Central memory CD8-positive, alpha-beta T cell (primary cell): ENCODE results near the gene PAWR.
"Not testable (repeated sequence)": the region's sequence is repeated elsewhere in the genome, so short reads cannot be mapped to it uniquely, and the experiment has no call there.

Experiments
- ATAC-seq: fragments of 150-1000 bp; cut with Tn5 transposase; replicated peaks from 2 replicates; pipeline ENCODE4 v1.10.0; 2022; ENCODE audit warnings: mild to moderate bottlenecking, moderate FRiP score, moderate number of reproducible peaks; ENCODE audit not compliant: poor library complexity, severe bottlenecking; ENCODE audit errors: extremely low read depth
- DNase-seq, 2 donors: peaks; one replicate each; pipeline ENCODE4 v3.0.0; 2021; ENCODE audit warnings: low spot score in 2 of 2
- H3K27ac Mint-ChIP-seq: one replicate; pipeline ENCODE4 v1.8.0; 2022; ENCODE audit warnings: low read depth, mild to moderate bottlenecking, moderate library complexity, mixed read lengths
- H3K27me3 Mint-ChIP-seq: one replicate; pipeline ENCODE4 v1.8.0; 2022; ENCODE audit warnings: mixed read lengths
- H3K36me3 Mint-ChIP-seq: one replicate; pipeline ENCODE4 v1.8.0; 2022; ENCODE audit warnings: mild to moderate bottlenecking, moderate library complexity, mixed read lengths; ENCODE audit not compliant: insufficient read depth
- H3K4me1 Mint-ChIP-seq: one replicate; pipeline ENCODE4 v1.8.0; 2022; ENCODE audit warnings: mixed read lengths
- H3K4me3 Mint-ChIP-seq: one replicate; pipeline ENCODE4 v1.8.0; 2022; ENCODE audit warnings: mild to moderate bottlenecking, moderate library complexity, mixed read lengths
- H3K9me3 Mint-ChIP-seq: one replicate; pipeline ENCODE4 v1.8.0; 2022; ENCODE audit warnings: mixed read lengths

Gene PAWR

DNA sequence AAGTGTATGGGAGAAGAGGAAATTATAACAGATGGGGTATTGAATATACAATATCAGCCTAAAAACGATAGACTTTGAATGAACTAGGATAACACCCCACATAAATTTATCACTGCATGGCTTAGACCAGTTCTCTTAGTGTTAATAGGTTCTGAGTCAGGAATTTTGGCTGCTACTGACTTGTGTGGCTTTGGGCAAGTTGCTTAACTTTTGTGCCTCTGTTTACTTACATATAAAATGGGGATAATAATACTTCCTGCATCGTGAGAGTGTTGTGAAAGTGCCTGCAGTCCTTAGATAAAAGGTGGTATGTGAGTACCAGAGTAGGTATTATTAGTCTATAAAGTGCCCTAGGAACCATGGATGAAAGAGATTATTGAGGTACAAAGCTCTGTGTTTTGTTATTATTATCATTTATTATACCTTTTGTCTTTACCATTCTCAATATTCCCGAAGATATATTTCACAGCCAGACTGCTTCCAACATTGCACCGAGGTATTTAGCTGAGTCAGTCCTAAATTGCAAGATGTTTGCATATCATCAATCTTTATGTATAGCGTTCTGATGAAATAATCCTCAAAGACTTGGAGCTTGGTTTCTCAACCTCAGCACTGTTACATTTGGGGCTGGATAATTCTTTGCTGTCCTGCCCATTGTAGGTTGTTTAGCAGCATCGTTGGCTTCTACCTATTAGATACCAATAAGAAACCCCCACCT, 2.3 kb upstream of the PAWR start:
- no peaks in the 10 kb centered on the region for H3K9me3 Mint-ChIP-seq
- no peak overlapping the region for H3K4me3 Mint-ChIP-seq
- H3K27ac Mint-ChIP-seq: no peak overlapping the region
- H3K4me1 Mint-ChIP-seq: peaks cover 28% of the 10 kb centered on the region
- ATAC-seq (no peak), DNase-seq (no peak)
- peaks cover 77% of the 10 kb centered on the region for H3K27me3 Mint-ChIP-seq
- no peaks in the 10 kb centered on the region for H3K36me3 Mint-ChIP-seq

DNA sequence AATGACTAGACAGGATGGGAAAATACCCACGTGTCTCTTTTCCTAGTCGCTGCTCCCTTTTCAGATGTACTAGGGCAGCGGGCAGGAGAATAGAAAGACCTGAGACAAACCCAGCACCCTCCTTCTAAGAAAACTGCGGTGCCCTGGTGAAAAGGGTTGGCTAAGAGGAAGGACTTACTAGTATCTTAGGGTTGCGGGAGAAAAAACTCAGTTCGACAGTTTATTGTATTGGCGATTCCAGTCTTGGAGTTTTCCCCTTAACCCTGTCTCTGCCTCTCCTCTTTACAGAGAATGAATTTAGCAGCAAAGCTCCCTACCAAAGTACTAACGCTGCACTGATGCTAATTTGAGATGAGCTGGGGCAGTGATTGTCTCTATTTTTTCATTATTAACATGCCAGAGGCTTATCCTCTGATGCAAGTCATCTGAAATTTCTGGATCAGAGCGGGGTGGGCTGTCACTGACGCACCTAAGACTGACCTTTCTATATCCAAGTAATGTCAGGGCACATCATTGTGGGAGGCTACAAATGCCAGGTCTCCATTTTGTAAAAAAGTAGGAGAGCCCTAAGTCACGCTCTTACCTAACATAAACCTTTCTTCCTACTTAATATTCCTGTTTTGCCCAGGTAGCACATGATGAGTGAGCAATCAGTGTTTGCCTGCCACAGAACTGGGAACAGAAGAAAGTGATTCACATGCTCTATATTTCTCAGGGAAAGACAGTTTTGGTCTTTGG, 916 bp upstream of the PAWR start:
- no peaks in the 10 kb centered on the region for H3K36me3 Mint-ChIP-seq
- DNase-seq (no peak), ATAC-seq (no peak)
- H3K9me3 Mint-ChIP-seq: no peaks in the 10 kb centered on the region
- peaks cover 84% of the 10 kb centered on the region for H3K27me3 Mint-ChIP-seq
- H3K4me1 Mint-ChIP-seq: peaks cover 28% of the 10 kb centered on the region
- H3K27ac Mint-ChIP-seq: no peak overlapping the region
- H3K4me3 Mint-ChIP-seq: peak overlapping the region; percentile 72

DNA sequence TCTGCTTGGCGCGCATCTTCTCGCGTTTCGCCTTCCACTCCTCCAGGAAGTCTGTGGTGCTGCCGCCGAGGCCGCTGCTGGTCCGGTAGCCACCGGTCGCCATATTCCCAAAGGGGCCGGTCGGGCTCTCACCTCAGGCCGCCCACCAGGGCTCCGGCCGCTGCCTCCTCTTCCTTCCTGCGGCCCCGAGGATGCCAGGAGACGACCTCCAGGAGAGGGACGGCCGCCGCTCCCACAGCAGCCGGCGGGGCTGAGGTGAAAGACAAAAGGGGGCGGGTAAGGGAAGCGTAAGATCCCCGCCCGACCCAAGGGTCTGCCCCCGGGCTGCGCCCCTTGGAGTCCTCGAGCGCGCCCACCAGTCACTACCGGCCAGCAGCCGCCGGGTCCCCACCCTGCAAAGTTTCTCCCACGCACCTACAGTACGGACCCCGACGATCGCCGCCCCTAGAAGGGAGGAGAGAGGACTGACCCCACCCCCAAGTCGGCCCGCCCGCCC, 574 bp downstream of the PAWR start:
- Mint-ChIP-seq H3K27me3 (peaks cover 84% of the 10 kb centered on the region), H3K4me3 (peak overlapping the region; percentile 72), H3K4me1 (peaks cover 28% of the 10 kb centered on the region), H3K36me3 (no peaks in the 10 kb centered on the region), H3K27ac (no peak overlapping the region), H3K9me3 (no peaks in the 10 kb centered on the region)
- ATAC-seq (no peak), DNase-seq (no peak)

DNA sequence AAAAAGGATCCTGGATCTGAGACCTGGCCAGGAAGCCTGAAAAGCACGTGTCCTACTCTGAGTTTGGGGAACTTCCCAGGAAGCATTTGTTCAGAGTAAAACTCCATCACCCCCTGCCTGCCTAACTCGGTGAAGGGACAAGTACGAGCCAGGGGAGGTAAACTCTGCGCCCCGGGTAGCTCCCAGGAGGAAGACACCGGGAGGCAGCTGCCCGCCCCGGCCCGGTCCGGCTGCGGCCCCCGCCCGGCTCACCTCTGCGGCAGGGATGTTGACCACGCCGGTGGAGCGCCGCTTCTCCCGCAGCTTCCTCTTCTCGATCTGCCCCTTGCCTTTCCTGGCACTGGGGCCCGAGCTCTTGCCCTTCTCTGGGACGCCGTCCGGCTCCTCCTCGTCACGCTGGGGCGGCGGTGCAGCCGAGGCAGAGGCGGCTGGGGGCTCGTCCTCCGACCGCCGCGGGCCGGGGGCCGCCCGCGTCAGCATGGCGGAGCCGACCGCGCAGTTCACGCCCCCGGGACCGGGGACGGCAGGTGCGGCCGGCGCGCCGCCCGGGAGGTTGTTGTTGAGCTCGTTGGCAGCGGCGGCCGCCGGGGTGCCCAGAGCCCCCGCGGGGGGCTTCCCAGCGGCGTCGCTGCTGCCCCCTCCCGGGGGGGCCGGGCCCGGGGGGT, 1.2 kb downstream of the PAWR start:
- H3K27ac Mint-ChIP-seq: no peak overlapping the region
- peaks cover 28% of the 10 kb centered on the region for H3K4me1 Mint-ChIP-seq
- peak overlapping the region; percentile 72 for H3K4me3 Mint-ChIP-seq
- peak; percentile 31 for ATAC-seq
- no peaks in the 10 kb centered on the region for H3K9me3 Mint-ChIP-seq
- no peaks in the 10 kb centered on the region for H3K36me3 Mint-ChIP-seq
- no peak for DNase-seq
- H3K27me3 Mint-ChIP-seq: peaks cover 81% of the 10 kb centered on the region

DNA sequence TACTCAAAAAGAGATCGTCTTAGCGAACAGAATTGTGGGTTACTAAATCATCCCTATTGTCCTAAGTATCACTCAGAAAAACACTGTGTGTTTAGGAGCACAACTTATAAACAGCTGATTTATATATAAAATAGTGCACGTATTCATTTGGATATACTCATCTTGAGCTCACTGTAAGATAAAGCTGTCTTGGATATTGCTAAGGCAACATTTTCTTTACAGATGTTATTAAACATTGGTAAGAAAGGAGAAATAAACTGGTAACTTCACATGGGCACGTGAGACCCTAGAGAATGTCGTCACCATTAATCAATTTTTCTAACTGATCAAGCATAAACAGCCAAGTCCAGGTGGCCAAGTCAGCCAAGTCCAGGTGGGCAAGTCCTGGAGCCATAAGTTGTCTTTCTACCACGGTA, 1.7 kb downstream of the PAWR start:
- Mint-ChIP-seq H3K27me3 (peaks cover 75% of the 10 kb centered on the region), H3K9me3 (no peaks in the 10 kb centered on the region), H3K36me3 (no peaks in the 10 kb centered on the region), H3K27ac (no peak overlapping the region), H3K4me1 (peaks cover 28% of the 10 kb centered on the region), H3K4me3 (peak overlapping the region; percentile 72)
- ATAC-seq (no peak), DNase-seq (no peak)

DNA sequence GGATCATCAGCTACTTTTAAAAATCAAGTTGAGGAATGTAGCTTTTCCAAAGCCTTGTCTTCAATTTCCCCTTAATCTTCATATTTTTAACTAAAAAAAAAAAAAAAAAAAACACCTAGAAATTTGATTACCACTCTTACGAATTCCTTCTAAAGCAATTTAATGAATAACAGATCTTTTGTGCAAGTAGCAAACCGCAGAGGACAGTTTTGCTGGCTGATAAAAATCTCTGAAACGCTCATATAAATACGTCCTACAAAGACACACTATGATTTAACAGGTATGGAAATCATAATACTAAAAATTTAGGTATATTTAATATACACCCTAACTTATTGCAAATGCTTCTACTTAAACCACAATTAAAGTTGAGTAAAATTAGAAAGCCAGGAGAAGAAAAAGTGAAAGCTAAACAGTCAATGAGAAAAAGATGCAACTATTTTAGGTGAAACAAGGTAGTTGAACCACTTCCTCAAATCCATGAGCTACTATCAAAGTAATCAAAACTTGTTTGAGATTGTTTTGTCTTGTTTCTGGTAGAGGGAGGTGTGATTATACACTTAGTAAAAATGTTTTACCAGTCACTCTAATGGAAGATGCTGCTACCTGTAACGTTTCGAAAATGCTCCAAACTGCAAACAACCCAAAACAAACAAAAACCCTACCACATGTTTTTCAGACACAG, 2.2 kb downstream of the PAWR start:
- H3K36me3 Mint-ChIP-seq: no peaks in the 10 kb centered on the region
- H3K9me3 Mint-ChIP-seq: no peaks in the 10 kb centered on the region
- DNase-seq (no peak), ATAC-seq (no peak)
- H3K27ac Mint-ChIP-seq: no peak overlapping the region
- peaks cover 75% of the 10 kb centered on the region for H3K27me3 Mint-ChIP-seq
- H3K4me3 Mint-ChIP-seq: peak overlapping the region; percentile 72
- peaks cover 28% of the 10 kb centered on the region for H3K4me1 Mint-ChIP-seq

DNA sequence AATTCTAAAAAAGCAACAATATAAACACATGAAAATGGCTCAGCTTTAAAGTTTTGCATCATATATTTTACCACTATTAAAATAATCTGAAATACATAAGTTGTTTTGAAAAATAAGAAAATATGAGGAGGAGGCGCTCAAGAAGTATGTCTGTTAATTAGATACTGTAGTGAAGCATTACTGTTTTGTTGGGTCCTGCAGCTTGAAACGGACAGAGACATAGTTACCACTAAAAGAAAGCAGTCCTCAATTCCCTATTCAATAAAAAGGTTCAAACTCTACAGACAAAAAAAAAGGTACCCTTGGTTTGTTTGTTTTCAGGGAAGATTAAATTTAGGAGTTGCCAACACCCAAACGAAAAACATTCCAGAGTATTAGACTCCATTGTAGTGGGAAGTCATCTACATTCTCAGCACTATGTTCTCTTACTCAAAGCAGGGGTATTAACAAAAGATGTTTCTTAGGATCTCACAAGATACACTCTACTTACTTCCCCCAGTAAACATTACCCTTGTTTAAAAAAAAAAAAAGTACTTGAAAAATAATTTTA, 3.0 kb downstream of the PAWR start:
- ATAC-seq: no peak
- no peaks in the 10 kb centered on the region for H3K36me3 Mint-ChIP-seq
- H3K9me3 Mint-ChIP-seq: no peaks in the 10 kb centered on the region
- peaks cover 68% of the 10 kb centered on the region for H3K27me3 Mint-ChIP-seq
- no peak overlapping the region for H3K27ac Mint-ChIP-seq
- no peak for DNase-seq
- peak overlapping the region; percentile 72 for H3K4me3 Mint-ChIP-seq
- peaks cover 28% of the 10 kb centered on the region for H3K4me1 Mint-ChIP-seq

DNA sequence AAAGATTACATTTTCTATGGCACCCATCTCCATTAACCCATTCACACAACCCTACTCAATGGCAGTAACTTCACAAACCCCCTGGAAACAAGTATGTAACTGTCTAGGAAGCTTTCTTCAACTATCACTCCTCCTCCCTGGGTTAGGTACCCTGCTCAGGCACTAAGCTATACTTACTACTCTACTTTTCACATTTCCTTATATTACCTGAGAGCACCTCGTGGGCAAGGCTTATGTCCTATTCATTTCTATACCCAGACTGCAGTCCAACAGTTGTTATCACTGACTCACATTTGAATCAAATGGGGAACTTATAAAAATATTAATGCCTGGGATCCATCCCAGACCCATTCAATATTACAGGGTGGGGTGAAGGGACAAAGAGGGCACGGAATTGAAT, 4.6 kb downstream of the PAWR start:
- Mint-ChIP-seq H3K27me3 (peaks cover 61% of the 10 kb centered on the region), H3K4me3 (no peak overlapping the region), H3K36me3 (no peaks in the 10 kb centered on the region), H3K9me3 (no peaks in the 10 kb centered on the region), H3K27ac (no peak overlapping the region), H3K4me1 (peaks cover 21% of the 10 kb centered on the region)
- no peak for ATAC-seq
- no peak for DNase-seq

DNA sequence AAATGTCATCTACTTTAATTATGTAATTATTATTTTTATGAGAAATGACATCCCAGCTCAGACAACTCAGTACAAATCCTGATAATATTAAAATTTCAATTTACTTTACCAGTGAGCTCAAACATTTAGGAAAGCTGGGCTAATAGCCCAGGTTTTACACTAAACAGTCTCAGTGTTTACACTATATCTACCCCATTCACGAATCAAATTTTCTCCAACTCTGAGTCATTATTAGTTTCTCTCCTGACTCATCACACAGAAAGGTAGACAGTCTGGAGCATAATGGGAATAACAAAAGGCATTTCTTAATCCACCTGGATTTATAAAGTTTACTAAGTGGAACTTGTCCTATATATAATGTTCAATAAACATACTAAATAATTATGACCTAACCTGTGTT, 5.7 kb downstream of the PAWR start:
- no peak overlapping the region for H3K27ac Mint-ChIP-seq
- ATAC-seq (no peak), DNase-seq (no peak)
- no peak overlapping the region for H3K4me3 Mint-ChIP-seq
- H3K9me3 Mint-ChIP-seq: no peaks in the 10 kb centered on the region
- H3K4me1 Mint-ChIP-seq: peaks cover 13% of the 10 kb centered on the region
- H3K27me3 Mint-ChIP-seq: peaks cover 59% of the 10 kb centered on the region
- H3K36me3 Mint-ChIP-seq: no peaks in the 10 kb centered on the region

DNA sequence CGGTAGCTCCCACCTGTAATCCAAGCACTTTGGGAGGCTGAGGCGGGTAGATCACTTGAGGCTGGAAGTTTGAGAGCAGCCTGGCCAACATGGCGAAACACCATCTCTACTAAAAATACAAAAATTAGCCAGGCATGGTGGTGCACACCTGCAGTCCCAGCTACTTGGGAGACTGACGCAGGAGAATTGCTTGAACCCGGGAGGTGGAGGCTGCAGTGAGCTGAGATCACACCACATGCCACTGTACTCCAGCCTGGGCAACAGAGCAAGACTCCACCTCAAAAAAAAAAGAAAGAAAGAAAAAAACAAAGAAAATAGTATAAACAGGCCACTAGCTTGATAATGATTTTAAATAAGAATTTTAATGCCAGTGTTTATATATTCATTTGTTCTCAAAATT, 6.4 kb downstream of the PAWR start:
- Mint-ChIP-seq H3K27me3 (peaks cover 65% of the 10 kb centered on the region), H3K4me1 (peaks cover 12% of the 10 kb centered on the region)
- not testable (repeated sequence) for H3K9me3 Mint-ChIP-seq, H3K4me3 Mint-ChIP-seq, H3K36me3 Mint-ChIP-seq, H3K27ac Mint-ChIP-seq, DNase-seq, ATAC-seq

DNA sequence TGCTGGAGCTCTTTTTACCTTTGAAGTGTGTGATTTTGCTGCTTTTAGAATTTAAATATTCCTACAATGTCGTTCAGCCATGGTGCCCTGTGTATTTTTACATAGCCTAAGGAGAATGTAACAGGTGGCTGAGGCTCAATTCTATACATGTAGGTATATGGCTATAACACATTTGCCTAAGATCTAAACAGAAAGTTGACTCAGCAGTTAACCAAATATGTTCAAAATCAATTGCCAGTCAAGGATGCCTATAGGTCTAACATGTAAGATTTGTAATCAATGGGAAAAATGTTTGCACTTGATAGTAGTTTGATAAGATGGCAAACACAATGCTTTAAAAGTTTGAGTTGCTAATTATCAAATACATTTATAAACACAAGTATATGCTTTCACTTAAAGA, 8.2 kb downstream of the PAWR start:
- H3K4me3 Mint-ChIP-seq: no peak overlapping the region
- H3K36me3 Mint-ChIP-seq: no peaks in the 10 kb centered on the region
- DNase-seq (no peak), ATAC-seq (no peak)
- H3K9me3 Mint-ChIP-seq: no peaks in the 10 kb centered on the region
- no peaks in the 10 kb centered on the region for H3K4me1 Mint-ChIP-seq
- no peak overlapping the region for H3K27ac Mint-ChIP-seq
- peaks cover 57% of the 10 kb centered on the region for H3K27me3 Mint-ChIP-seq

DNA sequence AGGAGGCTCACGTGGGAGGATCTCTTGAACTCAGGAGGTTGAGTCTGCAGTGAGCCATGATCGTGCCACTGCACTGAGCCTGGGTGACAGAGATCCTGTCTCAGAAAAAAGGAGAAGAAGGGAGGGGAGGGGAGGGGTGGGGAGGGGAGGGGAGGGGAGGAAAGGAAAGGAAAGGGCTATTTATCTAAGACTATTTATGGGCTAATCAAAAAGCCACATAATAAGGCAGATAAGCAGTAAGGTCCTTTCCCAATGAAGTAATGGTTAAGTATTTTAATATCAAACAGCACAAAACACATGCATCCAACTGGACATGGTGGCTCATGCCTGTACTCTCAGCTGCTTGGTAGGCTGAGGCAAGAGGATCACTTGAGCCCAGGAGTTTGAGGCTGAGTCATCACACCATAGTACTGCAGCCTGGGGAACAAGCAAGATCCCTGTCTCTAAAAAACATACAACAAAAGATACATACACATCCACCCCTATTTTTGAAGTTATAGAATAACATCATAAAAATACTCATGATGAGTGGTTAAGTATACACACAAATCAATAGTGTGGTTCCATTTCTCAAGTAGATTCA, 9.7 kb downstream of the PAWR start:
- Mint-ChIP-seq H3K36me3 (no peaks in the 10 kb centered on the region), H3K9me3 (no peaks in the 10 kb centered on the region), H3K27me3 (peaks cover 45% of the 10 kb centered on the region), H3K4me1 (no peaks in the 10 kb centered on the region), H3K4me3 (no peak overlapping the region), H3K27ac (no peak overlapping the region)
- ATAC-seq (no peak), DNase-seq (no peak)
